ENCODE data around the gene EDIL3.
"Not testable (repeated sequence)": the region's sequence is repeated elsewhere in the genome, so short reads cannot be mapped to it uniquely, and the experiment has no call there.

EDIL3 gene

DNA sequence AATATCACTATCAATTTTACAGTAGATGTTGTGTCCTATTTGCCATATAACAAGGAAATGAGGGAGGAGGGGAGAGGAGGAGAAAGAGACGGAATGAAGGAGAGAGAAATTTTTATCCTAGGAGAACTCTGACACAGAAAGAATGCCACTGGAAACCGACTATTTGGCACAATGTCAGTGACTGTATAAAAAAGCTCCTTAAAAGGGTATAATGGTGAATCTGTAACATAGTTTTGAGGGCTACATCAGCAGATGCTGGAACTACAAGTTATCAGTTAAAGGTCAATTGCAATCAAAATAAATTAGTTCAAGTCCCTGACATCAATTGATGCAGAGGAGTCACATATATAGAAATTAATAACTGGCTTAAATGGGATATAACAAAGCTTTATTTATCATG, 5.7 kb downstream of the EDIL3 start:
- DNase-seq (ENCODE audit: low read depth) = no peak

DNA sequence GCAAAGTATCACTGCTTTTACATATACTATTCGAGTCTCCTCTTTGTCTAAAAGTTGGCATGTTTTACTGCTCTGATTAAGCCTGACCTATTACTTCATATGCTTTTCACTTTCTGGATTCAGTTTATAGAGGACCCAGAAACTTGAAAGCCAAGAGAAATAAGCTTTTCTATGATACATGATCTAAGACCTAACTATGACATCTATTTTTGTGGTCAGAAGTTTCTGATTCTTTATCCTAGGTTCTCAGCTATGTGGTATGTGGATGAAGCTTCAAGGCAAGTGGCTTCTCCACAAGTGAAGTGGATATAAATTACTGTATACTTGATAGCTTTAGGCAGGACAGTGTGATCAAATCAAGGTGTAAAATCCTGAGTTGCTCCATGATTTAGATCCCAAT, 6.3 kb downstream of the EDIL3 start:
- no peak for DNase-seq (ENCODE audit: low read depth)

DNA sequence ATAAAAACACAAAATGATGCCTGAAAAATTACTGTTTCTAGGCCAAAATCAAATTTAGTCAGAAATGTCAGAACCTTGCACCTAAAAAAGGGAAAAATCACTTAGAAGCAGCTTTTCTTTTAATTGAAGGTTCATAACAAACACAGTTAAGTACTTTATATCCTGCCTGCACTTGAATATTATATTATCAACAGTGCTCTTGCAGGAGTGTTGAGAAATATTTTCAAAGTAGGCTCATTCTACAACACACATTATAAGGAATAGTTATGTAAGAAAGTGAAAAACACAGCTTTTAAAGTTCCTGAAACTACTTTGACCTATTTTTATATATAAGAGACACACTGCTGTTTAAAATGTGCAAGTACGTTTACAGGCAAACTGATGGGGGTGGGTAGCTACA, 8.3 kb downstream of the EDIL3 start:
- no peak for DNase-seq (ENCODE audit: low read depth)

DNA sequence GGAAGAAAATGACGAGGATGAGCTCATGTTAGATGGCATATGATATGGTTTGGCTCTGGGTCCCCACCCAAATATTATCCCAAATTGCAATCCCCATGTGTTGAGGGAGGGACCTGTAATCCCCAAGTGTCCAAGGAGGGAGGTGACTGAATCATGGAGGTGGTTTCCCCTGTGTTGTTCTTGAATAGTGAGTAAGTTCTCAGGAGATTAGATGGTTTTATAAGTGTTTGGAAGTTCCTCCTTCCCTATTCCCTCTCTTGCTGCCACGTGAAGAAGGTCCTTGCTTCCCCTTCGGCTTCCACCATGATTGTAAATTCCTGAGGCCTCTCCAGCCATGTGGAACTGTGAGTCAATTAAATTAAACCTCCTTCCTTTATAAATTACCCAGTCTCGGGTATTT, 10.1 kb downstream of the EDIL3 start:
- DNase-seq (ENCODE audit: low read depth) = no peak

DNA sequence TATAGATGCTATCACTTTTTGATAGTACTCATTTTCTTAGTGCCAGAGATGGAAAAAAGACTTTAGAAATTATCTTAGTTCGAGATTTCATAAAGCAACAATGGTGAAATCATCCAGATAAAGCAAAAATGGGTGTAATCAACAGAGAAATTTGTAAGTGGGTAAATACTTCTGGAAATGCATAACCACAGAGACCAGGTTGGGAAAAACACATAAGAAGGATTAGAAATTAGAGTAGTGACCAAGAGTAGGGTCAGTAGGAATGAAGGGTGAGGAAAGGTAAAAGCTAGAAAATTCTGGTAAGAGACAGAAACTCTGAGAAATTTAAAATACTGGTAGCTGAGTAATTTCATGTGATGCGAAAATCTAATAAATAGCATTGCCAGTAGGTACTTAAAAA, 11.2 kb downstream of the EDIL3 start:
- DNase-seq (ENCODE audit: low read depth) = no peak

DNA sequence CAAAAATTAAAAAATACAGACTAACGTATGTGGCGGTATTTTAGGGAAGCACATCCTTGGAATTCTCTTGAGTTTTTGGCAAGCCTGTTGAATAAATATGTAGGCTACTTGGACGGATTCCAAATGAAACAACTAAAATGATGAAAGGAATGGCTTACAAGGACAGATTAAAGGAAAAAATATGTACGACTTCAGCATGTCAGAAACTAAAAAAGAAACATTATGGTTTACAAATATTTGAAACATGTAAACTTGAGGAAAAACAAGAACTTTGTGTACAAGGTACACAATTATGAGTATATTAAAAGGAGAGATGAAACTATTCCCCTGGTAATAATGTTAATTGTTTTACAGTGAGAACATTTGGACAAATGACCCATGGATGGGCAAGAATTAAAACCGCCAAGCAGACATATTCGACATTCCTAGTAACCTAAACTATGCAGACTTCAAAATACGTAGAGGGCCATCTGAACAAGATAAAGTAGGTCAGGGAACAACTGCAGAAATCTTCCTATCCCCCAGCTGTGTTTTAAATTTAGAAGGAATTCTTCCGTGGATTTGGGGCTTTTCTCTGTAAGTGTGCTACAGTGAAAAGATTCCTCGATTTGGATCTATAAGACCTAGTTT, 12.5 kb downstream of the EDIL3 start:
- DNase-seq (ENCODE audit: low read depth) = no peak

DNA sequence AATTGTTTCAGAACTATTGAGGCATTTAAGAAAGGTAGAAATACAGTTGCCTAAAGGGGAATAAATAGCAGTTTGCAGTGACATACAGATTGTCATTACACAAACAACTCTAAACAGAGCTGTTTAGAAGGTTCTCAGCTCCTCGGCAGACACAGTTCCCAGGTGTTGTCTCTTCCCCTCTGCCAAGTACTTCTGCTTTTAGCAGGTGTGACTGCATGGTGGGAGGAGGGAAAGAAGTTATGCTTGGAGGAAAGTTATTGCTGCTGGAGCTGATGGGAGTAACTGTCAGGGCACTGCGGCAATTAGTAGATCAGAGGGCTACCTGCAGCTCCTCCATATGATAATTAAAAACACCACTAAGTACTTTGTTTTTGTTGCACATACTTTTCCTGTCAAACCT, 14.5 kb downstream of the EDIL3 start:
- no peak for DNase-seq (ENCODE audit: low read depth)

DNA sequence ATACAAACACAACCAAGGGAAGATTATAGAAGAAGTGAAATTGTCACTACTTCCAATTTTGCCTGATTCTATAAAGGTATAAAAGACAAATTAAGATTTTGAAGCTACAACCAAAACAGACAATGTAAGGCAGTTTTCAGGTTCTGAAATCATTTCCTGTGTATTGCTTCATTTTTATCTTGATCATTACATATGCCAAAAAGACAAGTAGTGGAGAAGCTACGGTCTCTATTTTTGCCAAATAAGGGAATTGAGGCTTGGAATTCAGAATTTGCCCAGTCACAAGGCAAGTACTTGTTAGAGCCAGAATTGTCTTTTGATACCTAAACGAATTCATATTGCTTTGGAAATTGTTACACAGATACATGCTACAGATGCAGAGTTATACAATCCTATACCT, 20.6 kb downstream of the EDIL3 start:
- DNase-seq (ENCODE audit: low read depth) = no peak

DNA sequence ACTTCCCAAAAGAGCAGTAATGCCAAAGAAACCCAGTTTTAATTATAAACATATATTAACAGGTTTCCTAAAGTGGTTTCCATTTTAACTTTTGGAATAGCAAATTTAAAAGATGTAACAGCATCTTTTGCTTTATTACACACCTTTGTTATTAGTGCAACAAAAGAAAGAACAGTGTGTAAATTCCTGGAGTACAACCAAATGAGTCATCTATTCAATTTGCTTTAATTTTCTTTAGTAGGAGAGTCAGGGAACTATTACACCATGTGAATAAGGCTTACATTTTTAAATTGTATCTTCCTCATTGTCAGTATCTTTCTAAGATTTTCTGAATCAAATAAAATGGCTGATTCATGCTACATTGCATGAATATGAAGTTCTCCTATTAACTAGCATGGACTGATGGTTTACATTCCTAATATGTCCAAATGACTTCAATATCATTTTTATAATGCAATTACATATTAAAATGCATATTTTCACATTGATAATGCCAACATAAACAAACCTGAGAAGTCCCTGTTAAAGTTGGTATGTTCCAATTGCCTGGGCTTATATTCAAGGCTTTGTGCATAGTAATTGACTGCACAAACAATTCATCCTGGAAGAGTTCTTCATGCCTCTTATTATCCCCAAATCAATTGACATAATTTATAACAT, 22.5 kb downstream of the EDIL3 start:
- DNase-seq (ENCODE audit: low read depth) = no peak

DNA sequence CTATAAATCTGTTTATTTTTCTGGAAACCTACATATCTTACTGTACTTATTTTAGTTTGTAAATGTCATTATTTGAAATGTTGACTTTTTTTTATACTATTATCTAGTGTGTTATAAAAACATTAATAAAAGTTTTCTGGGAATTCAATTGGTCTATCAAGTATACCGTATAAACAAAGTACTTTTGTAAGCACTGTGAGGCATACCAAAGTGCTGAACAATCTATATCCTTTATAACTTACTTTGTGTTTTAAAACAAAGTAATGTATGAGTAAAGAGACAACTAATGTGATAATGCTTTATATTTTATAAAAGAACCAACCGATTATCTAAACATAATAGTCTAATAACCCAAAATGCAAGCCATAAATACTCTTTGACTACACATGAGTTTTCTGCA, 23.1 kb downstream of the EDIL3 start:
- DNase-seq (ENCODE audit: low read depth) = no peak

DNA sequence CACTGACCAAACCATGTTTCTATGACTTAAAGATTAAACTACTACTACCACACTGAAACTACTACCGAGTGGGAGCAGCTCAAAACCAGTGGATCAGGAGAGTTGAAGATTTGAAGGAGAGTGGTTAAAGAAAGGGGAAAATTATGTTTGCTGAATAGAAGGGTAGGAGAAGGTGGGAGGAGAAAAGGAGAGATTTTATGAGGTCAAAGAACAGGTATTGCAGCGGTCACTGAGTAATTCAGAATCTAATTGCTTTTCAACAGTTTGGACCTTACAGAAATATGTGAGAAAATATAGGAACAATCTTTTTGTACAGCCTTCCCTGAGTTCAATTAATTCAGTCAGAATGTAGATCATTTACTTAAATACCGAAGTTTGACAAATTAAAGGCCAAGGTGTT, 24.6 kb downstream of the EDIL3 start:
- DNase-seq (ENCODE audit: low read depth) = no peak

DNA sequence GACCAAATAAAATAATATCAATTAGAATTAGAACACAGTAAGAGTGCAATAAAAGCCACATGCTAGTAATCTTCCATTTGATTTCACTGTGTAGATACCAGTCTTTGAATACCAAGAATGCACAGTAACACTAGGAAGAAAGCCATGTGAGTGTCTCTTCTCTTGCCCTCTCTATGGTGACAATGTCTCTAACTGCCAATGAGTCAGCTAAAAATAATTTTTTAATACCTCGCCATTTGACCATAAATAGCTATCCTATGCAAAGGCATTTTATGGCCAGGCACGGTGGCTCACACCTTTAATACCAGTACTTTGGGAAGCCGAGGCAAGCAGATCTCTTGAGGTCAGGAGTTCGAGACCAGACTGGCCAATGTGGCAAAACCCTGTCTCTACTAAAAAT, 30.6 kb downstream of the EDIL3 start:
- DNase-seq (ENCODE audit: low read depth) = no peak

DNA sequence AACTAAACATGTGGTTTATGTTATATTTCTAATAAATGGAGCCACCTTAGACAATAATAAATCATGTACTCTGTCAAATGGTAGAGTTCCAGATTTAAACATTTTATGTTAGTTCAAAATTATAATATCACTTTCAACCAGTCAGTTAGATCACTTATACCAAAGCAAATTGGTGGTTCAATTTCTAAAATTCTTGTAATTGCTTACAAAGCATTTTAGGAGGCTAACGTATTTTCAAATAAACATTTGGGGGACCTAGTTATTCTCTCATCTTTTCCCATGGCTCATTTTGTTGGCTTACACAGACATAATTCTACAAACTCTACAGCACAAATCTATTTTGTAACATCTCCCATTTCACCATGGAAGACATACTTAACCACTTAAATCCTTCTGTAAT, 39.9 kb downstream of the EDIL3 start:
- no peak for DNase-seq (ENCODE audit: low read depth)

DNA sequence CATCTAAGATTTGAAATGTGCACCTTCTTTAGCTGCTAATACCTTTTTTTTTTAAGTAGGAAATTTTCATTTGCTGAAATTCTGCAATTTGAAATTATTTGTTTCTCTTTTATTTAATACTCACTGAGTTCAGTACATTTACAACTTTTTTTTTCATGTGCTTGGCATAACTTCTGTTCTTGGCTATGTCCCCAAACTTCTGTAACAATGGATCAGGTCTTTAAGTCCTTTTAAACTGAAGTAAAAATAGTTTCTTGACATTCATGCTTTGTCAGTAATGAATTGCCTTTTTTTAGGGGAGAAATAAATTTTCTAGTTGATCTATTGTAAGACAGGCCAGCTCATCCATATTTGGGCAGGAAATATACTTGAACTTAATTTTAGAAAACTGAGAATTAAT, 41.5 kb downstream of the EDIL3 start:
- no peak for DNase-seq (ENCODE audit: low read depth)

DNA sequence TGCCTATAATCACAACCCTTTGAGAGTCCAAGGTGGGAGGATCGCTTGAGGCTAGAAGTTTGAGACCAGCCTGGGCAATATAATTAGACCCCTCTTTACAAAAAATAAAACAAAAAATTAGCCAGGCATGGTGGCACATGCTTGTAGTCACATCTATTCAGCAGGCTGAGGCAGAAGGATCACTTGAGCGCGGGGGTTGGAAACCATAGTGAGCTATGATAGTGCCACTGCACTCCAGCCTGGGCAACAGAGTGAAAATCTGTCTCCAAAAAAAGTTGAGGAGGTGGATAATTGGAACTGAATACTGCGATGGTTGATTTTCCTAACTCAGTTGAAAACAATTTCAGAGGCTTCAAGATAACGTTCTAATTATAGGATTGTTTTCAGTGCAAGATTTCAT, 52.6 kb downstream of the EDIL3 start:
- no peak for DNase-seq (ENCODE audit: low read depth)

DNA sequence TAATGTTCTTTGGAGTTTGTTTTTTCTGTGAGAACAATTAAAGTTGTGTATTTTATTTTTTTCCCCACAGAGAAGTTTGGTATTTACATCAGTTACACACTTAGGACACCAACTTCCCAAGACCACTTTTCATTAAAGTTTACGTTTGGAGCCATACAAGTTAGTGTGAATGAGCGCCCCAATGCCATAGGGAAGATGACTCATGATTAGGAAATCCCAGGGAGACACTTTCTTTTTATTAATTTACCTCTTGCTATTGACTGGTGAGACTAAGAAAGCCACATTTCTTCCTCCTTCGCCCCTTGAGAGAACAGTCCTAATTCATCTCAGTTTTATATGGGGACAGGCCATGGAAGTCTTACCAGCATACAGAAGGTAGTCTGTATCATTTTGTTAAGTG, 57.1 kb downstream of the EDIL3 start:
- DNase-seq (ENCODE audit: low read depth) = no peak

DNA sequence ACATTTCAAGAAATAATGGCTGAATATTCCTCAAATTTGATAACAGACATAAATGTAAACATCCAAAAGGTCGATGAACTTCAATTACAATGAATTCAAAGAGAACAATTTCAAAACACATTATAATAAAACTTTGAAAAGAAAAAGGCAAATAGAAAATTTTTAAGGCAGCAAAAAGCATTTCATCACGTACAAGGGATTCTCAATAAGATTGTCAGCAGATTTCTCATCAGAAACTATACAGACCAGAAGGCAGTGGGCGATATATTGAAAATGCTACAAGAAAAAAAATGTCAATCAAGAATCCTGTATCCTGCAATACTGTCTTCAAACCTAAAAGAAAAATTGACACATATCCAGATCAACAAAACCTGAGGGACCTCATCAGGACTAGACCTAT, 62.0 kb downstream of the EDIL3 start:
- DNase-seq (ENCODE audit: low read depth) = no peak

DNA sequence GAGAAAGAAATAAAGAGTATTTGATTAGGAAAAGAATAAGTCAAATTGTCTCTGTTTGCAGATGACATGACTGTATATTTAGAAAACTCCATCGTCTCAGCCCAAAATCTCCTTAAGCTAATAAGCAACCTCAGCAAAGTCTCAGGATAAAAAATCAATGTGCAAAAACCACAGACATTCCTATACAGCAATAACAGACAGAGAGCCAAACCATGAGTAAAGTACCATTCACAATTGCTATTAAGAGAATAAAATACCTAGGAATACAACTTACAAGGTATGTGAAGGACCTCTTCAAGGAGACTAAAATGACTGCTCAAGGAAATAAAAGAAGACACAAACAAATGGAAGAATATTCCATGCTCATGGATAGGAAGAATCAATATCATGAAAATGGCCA, 66.9 kb downstream of the EDIL3 start:
- not testable (repeated sequence) for DNase-seq (ENCODE audit: low read depth)

DNA sequence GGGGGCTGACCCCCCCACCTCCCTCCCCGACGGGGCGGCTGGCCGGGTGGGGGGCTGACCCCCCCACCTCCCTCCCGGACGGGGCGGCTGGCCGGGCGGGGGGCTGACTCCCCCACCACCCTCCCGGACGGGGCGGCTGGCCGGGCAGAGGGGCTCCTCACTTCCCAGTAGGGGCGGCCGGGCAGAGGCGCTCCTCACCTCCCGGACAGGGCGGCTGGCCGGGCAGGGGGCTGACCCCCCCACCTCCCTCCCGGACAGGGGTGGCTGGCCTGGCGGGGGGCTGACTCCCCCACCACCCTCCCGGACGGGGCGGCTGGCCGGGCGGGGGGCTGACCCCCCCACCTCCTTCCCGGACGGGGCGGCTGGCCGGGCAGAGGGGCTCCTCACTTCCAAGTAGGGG, 72.4 kb downstream of the EDIL3 start:
- not testable (repeated sequence) for DNase-seq (ENCODE audit: low read depth)

DNA sequence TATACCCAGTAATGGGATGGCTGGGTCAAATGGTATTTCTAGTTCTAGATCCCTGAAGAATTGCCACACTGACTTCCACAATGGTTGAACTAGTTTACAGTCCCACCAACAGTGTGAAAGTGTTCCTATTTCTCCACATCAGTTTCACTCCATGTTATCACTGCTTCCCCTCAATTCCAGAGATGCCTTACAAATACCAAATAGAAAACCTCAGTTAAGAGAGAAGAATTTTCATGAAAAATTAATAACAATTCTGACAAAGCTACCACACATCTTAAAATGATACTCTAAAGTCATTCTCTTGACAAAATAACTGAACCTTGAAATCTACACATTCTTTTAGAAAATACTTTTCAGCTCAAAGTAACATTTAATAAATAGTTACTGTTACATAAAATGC, 74.8 kb downstream of the EDIL3 start:
- not testable (repeated sequence) for DNase-seq (ENCODE audit: low read depth)

DNA sequence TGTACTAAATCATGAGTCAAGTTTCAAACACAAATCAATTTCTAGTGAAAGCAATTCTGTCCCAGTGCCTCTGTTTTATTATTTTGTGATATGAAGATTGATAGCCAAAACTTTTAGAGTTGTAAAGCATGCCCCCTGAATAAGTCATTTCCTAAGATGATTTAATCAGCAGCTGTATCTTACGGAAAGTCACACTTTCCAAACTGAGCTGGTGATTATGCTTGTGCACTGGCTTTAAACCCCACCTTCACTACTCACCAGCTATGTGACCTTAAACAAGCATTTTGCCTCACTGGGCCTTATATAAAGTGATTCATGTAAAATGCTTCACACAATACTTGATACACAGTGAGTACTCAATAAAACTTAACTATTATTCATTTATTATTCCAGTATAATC, 78.1 kb downstream of the EDIL3 start:
- no peak for DNase-seq (ENCODE audit: low read depth)

DNA sequence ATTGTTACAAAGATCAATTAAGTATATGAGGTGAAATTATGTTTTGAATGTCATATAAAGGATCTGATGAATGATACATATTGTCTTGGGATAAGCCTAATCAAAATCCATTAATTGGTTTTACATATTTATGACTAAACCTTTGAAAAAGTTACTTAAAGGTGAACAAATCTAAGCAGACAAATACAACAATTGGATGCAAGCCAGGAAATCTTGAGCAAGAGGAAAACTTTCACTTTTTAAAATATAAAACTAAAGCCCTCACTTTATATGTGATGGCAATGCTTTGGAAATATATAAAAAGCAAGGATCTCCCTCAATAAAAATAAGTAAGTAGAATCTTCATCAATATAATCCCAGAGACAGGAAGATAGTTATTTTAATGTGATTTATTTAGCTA, 80.1 kb downstream of the EDIL3 start:
- no peak for DNase-seq (ENCODE audit: low read depth)

DNA sequence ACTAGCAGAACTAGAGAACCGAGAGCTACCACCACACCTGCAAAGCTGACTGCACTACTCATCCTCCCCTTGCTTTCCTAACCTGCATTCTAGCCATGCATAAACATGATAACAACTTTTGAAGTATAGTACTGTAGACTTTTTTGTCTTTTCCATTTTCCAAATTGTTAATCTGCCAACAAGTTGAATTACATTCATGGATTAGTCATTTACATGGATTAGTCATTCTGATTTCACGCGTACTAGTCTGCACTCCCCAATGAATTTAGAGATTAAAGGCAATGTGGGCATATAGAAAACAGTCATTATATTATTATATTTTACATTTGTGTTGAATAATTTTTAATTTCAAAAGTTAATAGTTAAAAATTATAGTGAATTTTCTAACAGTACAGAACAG, 81.4 kb downstream of the EDIL3 start:
- no peak for DNase-seq (ENCODE audit: low read depth)

DNA sequence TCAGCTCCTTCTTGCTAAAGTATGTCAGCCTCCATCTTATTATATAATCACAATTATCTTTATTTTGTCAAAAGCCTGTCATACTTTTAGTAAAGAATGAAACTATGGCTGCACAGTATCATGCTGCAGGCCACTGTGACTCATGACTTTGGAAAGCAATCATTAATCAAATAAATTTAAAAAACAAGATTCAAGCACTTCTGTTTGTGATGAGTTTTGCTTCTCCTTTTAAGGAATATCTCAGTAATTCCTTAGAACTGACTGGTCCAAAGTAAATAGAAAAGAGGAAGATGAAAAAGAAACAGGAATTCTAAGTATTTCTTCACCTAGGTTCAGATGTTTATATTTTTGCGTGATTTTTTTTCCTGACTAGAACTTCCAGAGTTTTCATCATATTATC, 83.1 kb downstream of the EDIL3 start:
- no peak for DNase-seq (ENCODE audit: low read depth)

Data from activated T-cell treated with anti-CD3 and anti-CD28 coated beads for 48 hours (primary cell).